ENCODE measurements around the gene MYF5.
"Not testable (repeated sequence)": the region's sequence is repeated elsewhere in the genome, so short reads cannot be mapped to it uniquely, and the experiment has no call there.

DNA sequence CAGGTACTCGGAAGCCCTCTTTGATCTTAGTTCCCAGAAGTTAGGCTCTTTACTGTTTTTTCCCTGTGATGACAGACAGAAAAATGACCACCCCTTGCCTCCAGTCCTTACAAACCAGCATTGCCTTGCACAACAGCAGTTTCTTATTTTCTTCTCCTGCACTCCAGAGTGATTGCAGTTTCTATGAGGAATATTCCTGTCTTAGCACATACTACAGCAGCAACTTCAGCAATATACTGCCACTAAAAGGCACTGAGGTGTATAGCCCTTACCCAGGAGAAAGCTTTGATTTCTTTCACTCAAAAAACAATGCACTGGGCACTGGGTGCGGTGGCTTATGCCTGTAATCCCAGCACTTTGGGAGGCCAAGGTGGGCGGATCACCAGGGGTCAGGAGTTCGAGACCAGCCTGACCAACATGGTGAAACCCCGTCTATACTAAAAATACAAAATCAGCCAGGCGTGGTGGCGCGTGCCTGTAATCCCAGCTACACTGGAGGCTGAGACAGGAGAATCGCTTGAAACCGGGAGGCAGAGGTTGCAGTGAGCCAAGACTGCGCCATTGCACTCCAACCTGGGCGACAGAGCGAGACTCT, 40.6 kb upstream of the MYF5 start:
- peak; percentile 29; the same call in 1 of the 2 replicates for TF ChIP-seq CTCF (IDR thresholded peaks at IDR 0.05)
- TF ChIP-seq RCOR1 (IDR thresholded peaks at IDR 0.05; ENCODE audit: low read length); RFX5 (IDR thresholded peaks at IDR 0.05; ENCODE audit: low read length); SIN3A (IDR thresholded peaks at IDR 0.05; ENCODE audit: borderline replicate concordance, low read depth, low read length); MEF2A (IDR thresholded peaks at IDR 0.05; ENCODE audit: borderline replicate concordance, low read depth); POLR2AphosphoS5 (IDR thresholded peaks at IDR 0.05; ENCODE audit: low read depth, low read length): not testable (repeated sequence)
- TF ChIP-seq, protein P1, sequence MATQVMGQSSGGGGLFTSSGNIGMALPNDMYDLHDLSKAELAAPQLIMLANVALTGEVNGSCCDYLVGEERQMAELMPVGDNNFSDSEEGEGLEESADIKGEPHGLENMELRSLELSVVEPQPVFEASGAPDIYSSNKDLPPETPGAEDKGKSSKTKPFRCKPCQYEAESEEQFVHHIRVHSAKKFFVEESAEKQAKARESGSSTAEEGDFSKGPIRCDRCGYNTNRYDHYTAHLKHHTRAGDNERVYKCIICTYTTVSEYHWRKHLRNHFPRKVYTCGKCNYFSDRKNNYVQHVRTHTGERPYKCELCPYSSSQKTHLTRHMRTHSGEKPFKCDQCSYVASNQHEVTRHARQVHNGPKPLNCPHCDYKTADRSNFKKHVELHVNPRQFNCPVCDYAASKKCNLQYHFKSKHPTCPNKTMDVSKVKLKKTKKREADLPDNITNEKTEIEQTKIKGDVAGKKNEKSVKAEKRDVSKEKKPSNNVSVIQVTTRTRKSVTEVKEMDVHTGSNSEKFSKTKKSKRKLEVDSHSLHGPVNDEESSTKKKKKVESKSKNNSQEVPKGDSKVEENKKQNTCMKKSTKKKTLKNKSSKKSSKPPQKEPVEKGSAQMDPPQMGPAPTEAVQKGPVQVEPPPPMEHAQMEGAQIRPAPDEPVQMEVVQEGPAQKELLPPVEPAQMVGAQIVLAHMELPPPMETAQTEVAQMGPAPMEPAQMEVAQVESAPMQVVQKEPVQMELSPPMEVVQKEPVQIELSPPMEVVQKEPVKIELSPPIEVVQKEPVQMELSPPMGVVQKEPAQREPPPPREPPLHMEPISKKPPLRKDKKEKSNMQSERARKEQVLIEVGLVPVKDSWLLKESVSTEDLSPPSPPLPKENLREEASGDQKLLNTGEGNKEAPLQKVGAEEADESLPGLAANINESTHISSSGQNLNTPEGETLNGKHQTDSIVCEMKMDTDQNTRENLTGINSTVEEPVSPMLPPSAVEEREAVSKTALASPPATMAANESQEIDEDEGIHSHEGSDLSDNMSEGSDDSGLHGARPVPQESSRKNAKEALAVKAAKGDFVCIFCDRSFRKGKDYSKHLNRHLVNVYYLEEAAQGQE (IDR thresholded peaks at IDR 0.05; ENCODE audit: low read depth, low read length) = not testable (repeated sequence)
- peak; percentile 33 for TF ChIP-seq SMC3 (IDR thresholded peaks at IDR 0.05; ENCODE audit: low read depth, low read length)
- TF ChIP-seq, protein P2, sequence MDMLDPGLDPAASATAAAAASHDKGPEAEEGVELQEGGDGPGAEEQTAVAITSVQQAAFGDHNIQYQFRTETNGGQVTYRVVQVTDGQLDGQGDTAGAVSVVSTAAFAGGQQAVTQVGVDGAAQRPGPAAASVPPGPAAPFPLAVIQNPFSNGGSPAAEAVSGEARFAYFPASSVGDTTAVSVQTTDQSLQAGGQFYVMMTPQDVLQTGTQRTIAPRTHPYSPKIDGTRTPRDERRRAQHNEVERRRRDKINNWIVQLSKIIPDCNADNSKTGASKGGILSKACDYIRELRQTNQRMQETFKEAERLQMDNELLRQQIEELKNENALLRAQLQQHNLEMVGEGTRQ (IDR thresholded peaks at IDR 0.05; ENCODE audit: borderline replicate concordance, low read depth, low read length) = not testable (repeated sequence)
